Immature natural killer cell (primary cell): ENCODE measurements around the gene TSBP1. TPM values are rescaled to one million over a fixed set of nuclear protein-coding genes. Genes with fewer than 3 reads are reported as not detected.
"Not testable (repeated sequence)": the region's sequence is repeated elsewhere in the genome, so short reads cannot be mapped to it uniquely, and the experiment has no call there.

Experiments
- DNase-seq, 3 donors: peaks; one replicate each; pipeline ENCODE4 v3.0.0; 2022; ENCODE audit warnings: mixed read lengths in 1 of 3
- H3K27ac Mint-ChIP-seq, 6 donors: one replicate each; pipeline ENCODE4 v1.8.0; 2020; ENCODE audit warnings: mixed read lengths in 6 of 6, mild to moderate bottlenecking in 5 of 6, inconsistent platforms in 4 of 6, moderate library complexity in 3 of 6
- H3K27me3 Mint-ChIP-seq, 3 donors: one replicate each; pipeline ENCODE4 v1.8.0; 2020 to 2021; ENCODE audit warnings: low read depth in 3 of 3, mild to moderate bottlenecking in 3 of 3, mixed read lengths in 3 of 3, moderate library complexity in 3 of 3, inconsistent platforms in 1 of 3
- H3K36me3 Mint-ChIP-seq, 3 donors: one replicate each; pipeline ENCODE4 v1.8.0; 2020; ENCODE audit warnings: mixed read lengths in 3 of 3, inconsistent platforms in 2 of 3, mild to moderate bottlenecking in 2 of 3
- H3K4me1 Mint-ChIP-seq, 2 donors: one replicate each; pipeline ENCODE4 v1.8.0; 2020; ENCODE audit warnings: inconsistent platforms in 2 of 2, mild to moderate bottlenecking in 2 of 2, mixed read lengths in 2 of 2, moderate library complexity in 1 of 2
- H3K4me3 Mint-ChIP-seq, 5 donors: one replicate each; pipeline ENCODE4 v1.8.0; 2020; ENCODE audit warnings: mild to moderate bottlenecking in 5 of 5, mixed read lengths in 5 of 5, inconsistent platforms in 3 of 5, moderate library complexity in 3 of 5
- H3K9me3 Mint-ChIP-seq, 6 donors: one replicate each; pipeline ENCODE4 v1.8.0; 2020; ENCODE audit warnings: mild to moderate bottlenecking in 6 of 6, mixed read lengths in 6 of 6, inconsistent platforms in 4 of 6, moderate library complexity in 3 of 6
- polyA plus RNA-seq, 3 donors: library from polyadenylated mRNA; unstranded; fragments of 300-500 nt; fragmentation: Illumina TruSeq; gene quantifications; one replicate each; pipeline ENCODE4 v1.2.3, GENCODE V29; 2021

The TSBP1 gene
- polyA plus RNA-seq, 3 donors from 2014 or later: not detected

- Mint-ChIP-seq H3K4me3 (no peak overlapping the region), H3K4me1 (no peaks in the 10 kb centered on the region), H3K27me3 (peaks cover 0 to 10% (median 7%) of the 10 kb centered on the region in 3 donors), H3K36me3 (no peaks in the 10 kb centered on the region), H3K27ac (no peak overlapping the region), H3K9me3 (no peaks in the 10 kb centered on the region)
- no peak for DNase-seq
These were observed 80.2 kb downstream of the TSBP1 start for GRCh38 chr6:32291543-32291942.

GRCh38 chr6:32290886-32291450, 80.7 kb downstream of the TSBP1 start:
- Mint-ChIP-seq H3K9me3 (no peaks in the 10 kb centered on the region), H3K4me1 (no peaks in the 10 kb centered on the region), H3K27ac (no peak overlapping the region), H3K36me3 (no peaks in the 10 kb centered on the region), H3K4me3 (no peak overlapping the region), H3K27me3 (peaks cover 0 to 10% (median 7%) of the 10 kb centered on the region in 3 donors)
- DNase-seq: no peak

- Mint-ChIP-seq H3K9me3 (no peaks in the 10 kb centered on the region), H3K27ac (no peak overlapping the region), H3K27me3 (peaks cover 3 to 10% (median 7%) of the 10 kb centered on the region in 3 donors), H3K4me3 (no peak overlapping the region), H3K4me1 (no peaks in the 10 kb centered on the region), H3K36me3 (no peaks in the 10 kb centered on the region)
- no peak for DNase-seq
These were observed 83.3 kb downstream of the TSBP1 start for GRCh38 chr6:32288426-32288825.

- not testable (repeated sequence) for H3K4me3 Mint-ChIP-seq, H3K9me3 Mint-ChIP-seq, DNase-seq, H3K27ac Mint-ChIP-seq, H3K36me3 Mint-ChIP-seq, H3K27me3 Mint-ChIP-seq
- peaks cover 13 to 15% of the 10 kb centered on the region in 2 donors for H3K4me1 Mint-ChIP-seq
These were observed 97.7 kb downstream of the TSBP1 start for GRCh38 chr6:32273801-32274577.

- H3K4me1 Mint-ChIP-seq: peaks cover 13 to 15% of the 10 kb centered on the region in 2 donors
- H3K27ac Mint-ChIP-seq: peak overlapping the region in 5 of 6 donors; percentile 24 to 85 (median 58)
- H3K9me3 Mint-ChIP-seq: no peaks in the 10 kb centered on the region
- peaks cover 0 to 8% (median 6%) of the 10 kb centered on the region in 3 donors for H3K27me3 Mint-ChIP-seq
- peak in 2 of 3 donors; percentile 2 to 7 for DNase-seq
- H3K4me3 Mint-ChIP-seq: peak overlapping the region in 4 of 5 donors; percentile 17 to 36 (median 33)
- H3K36me3 Mint-ChIP-seq: no peaks in the 10 kb centered on the region
These were observed 100.3 kb downstream of the TSBP1 start for GRCh38 chr6:32271429-32271828.

GRCh38 chr6:32268459-32268858, 103.2 kb downstream of the TSBP1 start:
- not testable (repeated sequence) for H3K36me3 Mint-ChIP-seq, H3K9me3 Mint-ChIP-seq, H3K27ac Mint-ChIP-seq, DNase-seq, H3K4me3 Mint-ChIP-seq
- Mint-ChIP-seq H3K4me1 (peaks cover 13 to 15% of the 10 kb centered on the region in 2 donors), H3K27me3 (peaks cover 3 to 11% (median 4%) of the 10 kb centered on the region in 3 donors)

GRCh38 chr6:32267035-32267434, 104.7 kb downstream of the TSBP1 start:
- no peak overlapping the region for H3K4me3 Mint-ChIP-seq
- DNase-seq: no peak
- H3K27me3 Mint-ChIP-seq: peaks cover 4 to 8% (median 5%) of the 10 kb centered on the region in 3 donors
- H3K36me3 Mint-ChIP-seq: no peaks in the 10 kb centered on the region
- H3K9me3 Mint-ChIP-seq: no peaks in the 10 kb centered on the region
- no peak overlapping the region for H3K27ac Mint-ChIP-seq
- peaks cover 11 to 13% of the 10 kb centered on the region in 2 donors for H3K4me1 Mint-ChIP-seq

- not testable (repeated sequence) for H3K36me3 Mint-ChIP-seq, H3K27ac Mint-ChIP-seq, H3K9me3 Mint-ChIP-seq, H3K4me1 Mint-ChIP-seq, DNase-seq, H3K4me3 Mint-ChIP-seq
- peaks cover 0 to 24% (median 5%) of the 10 kb centered on the region in 3 donors for H3K27me3 Mint-ChIP-seq
These were observed 114.4 kb downstream of the TSBP1 start for GRCh38 chr6:32257262-32257661.

- Mint-ChIP-seq H3K9me3 (peaks cover 0 to 2% (median 0%) of the 10 kb centered on the region in 6 donors), H3K27ac (no peak overlapping the region), H3K4me1 (peaks cover 7 to 8% of the 10 kb centered on the region in 2 donors), H3K36me3 (no peaks in the 10 kb centered on the region), H3K27me3 (peaks cover 0 to 17% (median 5%) of the 10 kb centered on the region in 3 donors), H3K4me3 (peak overlapping the region; percentile 8 to 76 (median 51))
- DNase-seq: peak; percentile 28 to 32 (median 31)
These were observed 116.2 kb downstream of the TSBP1 start for GRCh38 chr6:32255199-32256153.

GRCh38 chr6:32254761-32255198, 116.9 kb downstream of the TSBP1 start:
- peaks cover 0 to 17% (median 4%) of the 10 kb centered on the region in 3 donors for H3K27me3 Mint-ChIP-seq
- H3K4me1 Mint-ChIP-seq: peaks cover 7 to 8% of the 10 kb centered on the region in 2 donors
- no peaks in the 10 kb centered on the region for H3K36me3 Mint-ChIP-seq
- H3K9me3 Mint-ChIP-seq: peaks cover 0 to 2% (median 0%) of the 10 kb centered on the region in 6 donors
- no peak for DNase-seq
- no peak overlapping the region for H3K27ac Mint-ChIP-seq
- H3K4me3 Mint-ChIP-seq: peak overlapping the region in 3 of 5 donors; percentile 30 to 76 (median 63)

- DNase-seq: no peak
- Mint-ChIP-seq H3K27me3 (peaks cover 0 to 9% (median 6%) of the 10 kb centered on the region in 3 donors), H3K4me3 (no peak overlapping the region), H3K27ac (no peak overlapping the region), H3K9me3 (peaks cover 0 to 2% (median 0%) of the 10 kb centered on the region in 6 donors), H3K4me1 (peaks cover 7 to 8% of the 10 kb centered on the region in 2 donors), H3K36me3 (no peaks in the 10 kb centered on the region)
These were observed 119.2 kb downstream of the TSBP1 start for GRCh38 chr6:32252331-32253009.

GRCh38 chr6:32249262-32249661, 122.4 kb downstream of the TSBP1 start:
- peaks cover 0 to 2% (median 0%) of the 10 kb centered on the region in 6 donors for H3K9me3 Mint-ChIP-seq
- no peak overlapping the region for H3K27ac Mint-ChIP-seq
- H3K27me3 Mint-ChIP-seq: peaks cover 0 to 8% (median 6%) of the 10 kb centered on the region in 3 donors
- H3K4me3 Mint-ChIP-seq: no peak overlapping the region
- peaks cover 9% of the 10 kb centered on the region in 2 donors for H3K4me1 Mint-ChIP-seq
- DNase-seq: no peak
- peaks cover 0 to 6% (median 0%) of the 10 kb centered on the region in 3 donors for H3K36me3 Mint-ChIP-seq

GRCh38 chr6:32247401-32247800, 124.3 kb downstream of the TSBP1 start:
- Mint-ChIP-seq H3K4me1 (peaks cover 9% of the 10 kb centered on the region in 2 donors), H3K36me3 (peaks cover 0 to 6% (median 0%) of the 10 kb centered on the region in 3 donors), H3K27ac (no peak overlapping the region), H3K27me3 (peaks cover 0 to 9% (median 5%) of the 10 kb centered on the region in 3 donors), H3K9me3 (no peaks in the 10 kb centered on the region), H3K4me3 (no peak overlapping the region)
- DNase-seq: no peak
